Ascending aorta (tissue), 2 donors: ENCODE measurements around the gene CCR5. TPM values are rescaled to one million over a fixed set of nuclear protein-coding genes. Genes with fewer than 3 reads are reported as not detected.

Experiments
- DNase-seq, 2 donors: peaks; one replicate each; pipeline ENCODE4 v3.0.0-alpha.2; 2019; ENCODE audit warnings: low spot score in 2 of 2
- H3K27ac ChIP-seq, 2 donors: fragments of 200-600 bp; sonication (generic); one replicate each; pipeline ENCODE4 v1.5.1; 2016 to 2017; ENCODE audit warnings: mild to moderate bottlenecking in 1 of 2
- H3K27me3 ChIP-seq: fragments of 200-600 bp; sonication (generic); one replicate; pipeline ENCODE4 v1.5.1; 2017
- H3K36me3 ChIP-seq, 2 donors: fragments of 200-600 bp; sonication (generic); one replicate each; pipeline ENCODE4 v1.5.1; 2016
- H3K4me1 ChIP-seq, 2 donors: fragments of 200-600 bp; sonication (generic); one replicate each; pipeline ENCODE4 v1.5.1; 2016 to 2017; ENCODE audit warnings: mild to moderate bottlenecking in 1 of 2
- H3K4me3 ChIP-seq, 2 donors: fragments of 200-600 bp; sonication (generic); one replicate each; pipeline ENCODE4 v1.5.1; 2016 to 2017; ENCODE audit warnings: mild to moderate bottlenecking in 1 of 2
- H3K9me3 ChIP-seq, 2 donors: fragments of 200-600 bp; sonication (generic); one replicate each; pipeline ENCODE4 v1.5.1; 2016
- CTCF ChIP-seq, 3 experiments: fragments of 200-600 bp in 2 of 3; fragments of 450-650 bp in 1 of 3; sonication (generic) in 2 of 3; IDR thresholded peaks; one replicate each; pipeline ENCODE4 v1.5.1; 2016 to 2019; ENCODE audit warnings: antibody characterized with exemption in 3 of 3, mild to moderate bottlenecking in 1 of 3, moderate library complexity in 1 of 3
- intact Hi-C: fragments of 100-400 bp; cut with DNase I; formaldehyde crosslinking; loops from one replicate; pipeline ENCODE4 v1.15.1; 2023
- total RNA-seq: library from RNA; depleted of rRNA; stranded (reverse); fragments of >200 nt; gene quantifications from one replicate; pipeline ENCODE4 v1.1.0, GENCODE V29; 2016

Gene CCR5
- total RNA-seq, 1 donor from 2014 or later: not detected

- Histone ChIP-seq H3K4me3 (no peak overlapping the region), H3K27me3 (no peaks in the 10 kb centered on the region), H3K4me1 (no peaks in the 10 kb centered on the region), H3K36me3 (no peaks in the 10 kb centered on the region), H3K9me3 (no peaks in the 10 kb centered on the region), H3K27ac (no peak overlapping the region)
- intact Hi-C loops: no loop called here
- DNase-seq: no peak
- no peak for TF ChIP-seq CTCF (IDR thresholded peaks at IDR 0.05)
Measured at GRCh38 chr3:46348823-46349482, 21.8 kb upstream of the CCR5 start.

- no peak overlapping the region for H3K4me3 ChIP-seq
- H3K4me1 ChIP-seq: no peaks in the 10 kb centered on the region
- no peaks in the 10 kb centered on the region for H3K27me3 ChIP-seq
- no peak for TF ChIP-seq CTCF (IDR thresholded peaks at IDR 0.05)
- H3K27ac ChIP-seq: no peak overlapping the region
- no peaks in the 10 kb centered on the region for H3K9me3 ChIP-seq
- no peak for DNase-seq
- no peaks in the 10 kb centered on the region for H3K36me3 ChIP-seq
- intact Hi-C loops: no loop called here
Measured at GRCh38 chr3:46349484-46350261, 21.1 kb upstream of the CCR5 start.

- intact Hi-C loops: no loop called here
- H3K27ac ChIP-seq: no peak overlapping the region
- DNase-seq: no peak
Measured at GRCh38 chr3:46350262-46350565, 20.5 kb upstream of the CCR5 start.

GRCh38 chr3:46351646-46352045 is 19.1 kb upstream of the CCR5 start:
- no peaks in the 10 kb centered on the region for H3K9me3 ChIP-seq
- no peaks in the 10 kb centered on the region for H3K36me3 ChIP-seq
- no peak overlapping the region for H3K4me3 ChIP-seq
- H3K4me1 ChIP-seq: no peaks in the 10 kb centered on the region
- no peak for TF ChIP-seq CTCF (IDR thresholded peaks at IDR 0.05)
- intact Hi-C loops: no loop called here
- H3K27ac ChIP-seq: no peak overlapping the region
- H3K27me3 ChIP-seq: no peaks in the 10 kb centered on the region
- no peak for DNase-seq

More at GRCh38 chr3:46350262-46350565, 20.5 kb upstream of the CCR5 start:
- Histone ChIP-seq H3K27me3 (no peaks in the 10 kb centered on the region), H3K36me3 (no peaks in the 10 kb centered on the region), H3K4me3 (no peak overlapping the region), H3K9me3 (no peaks in the 10 kb centered on the region), H3K4me1 (no peaks in the 10 kb centered on the region)
- no peak for TF ChIP-seq CTCF (IDR thresholded peaks at IDR 0.05)

GRCh38 chr3:46353090-46353489 is 17.7 kb upstream of the CCR5 start:
- intact Hi-C loops: no loop called here
- H3K27me3 ChIP-seq: no peaks in the 10 kb centered on the region

More at GRCh38 chr3:46353090-46353489, 17.7 kb upstream of the CCR5 start:
- Histone ChIP-seq H3K36me3 (no peaks in the 10 kb centered on the region), H3K4me1 (no peaks in the 10 kb centered on the region), H3K4me3 (no peak overlapping the region), H3K9me3 (no peaks in the 10 kb centered on the region), H3K27ac (no peak overlapping the region)
- no peak for DNase-seq
- TF ChIP-seq CTCF (IDR thresholded peaks at IDR 0.05): no peak
